Bronchial epithelial cell (primary cell): ENCODE results near the gene EYA2. TPM values are rescaled to one million over a fixed set of nuclear protein-coding genes. Genes with fewer than 3 reads are reported as not detected.

Experiments used
- DNase-seq: peaks from one replicate; pipeline ENCODE4 v3.0.0-alpha.2; 2010; ENCODE audit warnings: low read depth
- FAIRE-seq: peaks from 2 replicates; lab custom pipeline; 2011; peaks lifted over from hg19 to GRCh38; lab: Jason Lieb, UNC
- H3K27me3 ChIP-seq: 2 replicates; pipeline ENCODE4 v1.5.1; 2011; ENCODE audit warnings: low read length; ENCODE audit not compliant: control insufficient read depth, insufficient read depth
- H3K36me3 ChIP-seq: 2 replicates; pipeline ENCODE4 v1.5.1; 2011; ENCODE audit warnings: low read length; ENCODE audit not compliant: control insufficient read depth, insufficient read depth
- H3K4me3 ChIP-seq: 2 replicates; pipeline ENCODE4 v1.5.1; 2011; ENCODE audit warnings: mild to moderate bottlenecking, low read depth, low read length, control low read depth
- total RNA-seq: library from RNA; depleted of rRNA; stranded (reverse); fragments of >200 nt; gene quantifications from 2 replicates; pipeline ENCODE4 v1.2.1, GENCODE V29; 2014
- TF ChIP-seq, protein P1 (sequence below): IDR thresholded peaks from 2 replicates; pipeline ENCODE4 v1.5.1; 2011; ENCODE audit warnings: mild to moderate bottlenecking, moderate library complexity, low read length, control low read depth, inconsistent platforms; ENCODE audit not compliant: insufficient read depth, severe bottlenecking

The EYA2 gene
- total RNA-seq, 1 donor from 2014 or later: 8.4 TPM

DNA sequence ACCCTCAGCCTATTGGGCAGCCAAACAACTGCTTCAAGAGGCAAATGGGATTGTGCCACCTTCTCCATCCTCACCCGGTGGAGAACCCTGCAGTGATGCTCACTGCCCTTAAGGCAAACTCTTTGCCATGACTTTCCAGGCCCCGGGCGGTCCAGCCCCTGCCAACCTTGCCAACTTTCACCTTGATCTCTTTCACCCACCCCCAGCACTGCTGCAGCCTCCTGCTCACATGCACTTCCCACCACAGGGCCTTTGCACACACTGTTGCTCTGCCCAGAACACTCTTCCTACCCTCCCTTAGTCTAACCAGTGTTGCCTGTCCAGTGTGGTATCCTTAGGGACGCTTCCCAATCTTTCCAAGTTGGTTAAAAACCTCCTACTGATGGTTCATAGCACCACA lies 221.1 kb downstream of the EYA2 start:
- H3K27me3 ChIP-seq: no peaks in the 10 kb centered on the region
- TF ChIP-seq, protein P1, sequence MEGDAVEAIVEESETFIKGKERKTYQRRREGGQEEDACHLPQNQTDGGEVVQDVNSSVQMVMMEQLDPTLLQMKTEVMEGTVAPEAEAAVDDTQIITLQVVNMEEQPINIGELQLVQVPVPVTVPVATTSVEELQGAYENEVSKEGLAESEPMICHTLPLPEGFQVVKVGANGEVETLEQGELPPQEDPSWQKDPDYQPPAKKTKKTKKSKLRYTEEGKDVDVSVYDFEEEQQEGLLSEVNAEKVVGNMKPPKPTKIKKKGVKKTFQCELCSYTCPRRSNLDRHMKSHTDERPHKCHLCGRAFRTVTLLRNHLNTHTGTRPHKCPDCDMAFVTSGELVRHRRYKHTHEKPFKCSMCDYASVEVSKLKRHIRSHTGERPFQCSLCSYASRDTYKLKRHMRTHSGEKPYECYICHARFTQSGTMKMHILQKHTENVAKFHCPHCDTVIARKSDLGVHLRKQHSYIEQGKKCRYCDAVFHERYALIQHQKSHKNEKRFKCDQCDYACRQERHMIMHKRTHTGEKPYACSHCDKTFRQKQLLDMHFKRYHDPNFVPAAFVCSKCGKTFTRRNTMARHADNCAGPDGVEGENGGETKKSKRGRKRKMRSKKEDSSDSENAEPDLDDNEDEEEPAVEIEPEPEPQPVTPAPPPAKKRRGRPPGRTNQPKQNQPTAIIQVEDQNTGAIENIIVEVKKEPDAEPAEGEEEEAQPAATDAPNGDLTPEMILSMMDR: no peak
- peaks cover 6% of the 10 kb centered on the region for H3K36me3 ChIP-seq
- DNase-seq (no peak), FAIRE-seq (no peak)
- no peak overlapping the region for H3K4me3 ChIP-seq

DNA sequence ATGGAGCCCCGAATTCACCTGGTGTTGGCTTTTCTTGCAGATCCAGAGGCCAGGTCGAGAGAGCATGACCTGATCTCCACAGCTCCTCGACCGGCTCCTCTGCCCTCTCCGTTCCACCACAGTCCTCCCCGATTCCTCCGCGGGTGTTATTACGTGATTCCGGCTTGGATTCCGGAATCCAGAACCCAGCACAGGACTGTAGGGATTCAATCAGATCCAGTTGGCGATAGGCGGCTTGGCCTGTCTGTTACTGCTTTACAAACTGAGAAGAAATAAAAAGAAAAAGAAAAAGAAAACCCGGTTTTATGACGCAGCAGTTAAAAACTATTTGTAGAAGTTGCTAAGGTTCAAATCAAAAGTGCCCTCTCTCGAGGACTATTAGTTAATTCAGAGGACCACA lies 222.7 kb downstream of the EYA2 start:
- TF ChIP-seq, protein P1: no peak
- FAIRE-seq: no peak
- no peaks in the 10 kb centered on the region for H3K27me3 ChIP-seq

DNA sequence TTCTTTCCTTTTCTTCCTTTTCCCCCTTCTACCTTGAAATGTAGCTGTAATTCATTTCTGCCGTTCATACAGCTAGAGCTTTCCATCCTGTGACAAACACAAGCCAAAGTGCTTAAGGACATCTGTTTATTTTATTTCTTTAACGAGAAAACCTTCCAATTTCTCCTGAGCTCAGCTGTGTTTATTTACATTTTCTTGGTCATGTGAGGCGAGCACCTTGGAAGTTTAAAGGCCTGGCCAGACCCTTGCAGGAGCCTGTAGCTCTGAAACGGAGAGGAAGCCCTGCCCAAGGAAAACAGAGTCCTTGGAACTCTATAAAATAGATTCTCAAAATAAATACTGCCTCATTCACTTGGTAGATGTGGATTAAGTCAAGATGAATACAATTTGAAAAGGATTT lies 223.1 kb downstream of the EYA2 start:
- no peak overlapping the region for H3K4me3 ChIP-seq
- TF ChIP-seq, protein P1: no peak
- DNase-seq: no peak
- FAIRE-seq: no peak
- peaks cover 6% of the 10 kb centered on the region for H3K36me3 ChIP-seq
- H3K27me3 ChIP-seq: no peaks in the 10 kb centered on the region

More for the DNA sequence above, 222.7 kb downstream of the EYA2 start:
- H3K4me3 ChIP-seq: no peak overlapping the region
- no peak for DNase-seq
- H3K36me3 ChIP-seq: peaks cover 6% of the 10 kb centered on the region

DNA sequence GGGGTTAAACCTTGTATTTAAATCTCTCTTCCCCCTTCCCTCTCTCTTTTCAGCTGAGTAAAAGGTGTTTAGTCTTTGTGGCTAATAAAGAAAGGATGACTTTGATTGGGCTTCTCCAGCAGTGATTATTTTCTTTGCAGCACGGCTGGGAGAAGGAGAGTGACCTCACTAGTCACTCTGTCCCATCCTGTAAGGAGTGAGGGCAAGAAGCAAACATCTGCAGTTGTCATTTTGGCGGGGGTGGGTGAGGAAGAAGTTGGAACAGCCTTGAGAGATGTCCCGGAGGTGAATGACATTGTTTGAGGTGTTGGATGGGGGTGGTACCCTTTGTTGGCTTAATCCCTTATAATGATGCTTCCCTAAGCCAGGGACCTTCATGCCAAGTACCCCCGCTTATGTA lies 223.6 kb downstream of the EYA2 start:
- FAIRE-seq: no peak
- DNase-seq: no peak
- no peaks in the 10 kb centered on the region for H3K27me3 ChIP-seq
- H3K4me3 ChIP-seq: no peak overlapping the region
- TF ChIP-seq, protein P1: no peak
- peaks cover 6% of the 10 kb centered on the region for H3K36me3 ChIP-seq

DNA sequence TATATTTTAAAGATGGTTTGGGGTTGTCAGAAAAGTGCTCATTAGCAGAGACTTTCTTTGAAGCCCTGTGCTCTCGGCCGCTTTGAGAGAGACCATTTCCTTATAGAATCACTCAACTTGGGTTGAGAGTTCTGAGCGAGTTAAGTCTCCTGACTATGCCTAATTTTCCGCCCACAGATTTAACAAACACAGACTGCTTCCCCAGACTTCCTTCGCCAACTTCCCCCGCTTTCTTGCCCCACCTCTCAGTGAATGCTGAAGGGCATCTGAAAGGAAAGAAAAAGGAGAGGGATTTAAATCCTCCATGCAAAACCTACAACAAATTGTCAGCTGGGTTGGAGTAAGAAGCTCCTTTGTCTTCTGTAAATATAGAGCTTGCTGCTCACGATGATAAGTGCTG lies 224.0 kb downstream of the EYA2 start:
- DNase-seq (peak; percentile 33), FAIRE-seq (no peak)
- no peaks in the 10 kb centered on the region for H3K27me3 ChIP-seq
- no peak overlapping the region for H3K4me3 ChIP-seq
- TF ChIP-seq, protein P1: no peak
- peaks cover 6% of the 10 kb centered on the region for H3K36me3 ChIP-seq

DNA sequence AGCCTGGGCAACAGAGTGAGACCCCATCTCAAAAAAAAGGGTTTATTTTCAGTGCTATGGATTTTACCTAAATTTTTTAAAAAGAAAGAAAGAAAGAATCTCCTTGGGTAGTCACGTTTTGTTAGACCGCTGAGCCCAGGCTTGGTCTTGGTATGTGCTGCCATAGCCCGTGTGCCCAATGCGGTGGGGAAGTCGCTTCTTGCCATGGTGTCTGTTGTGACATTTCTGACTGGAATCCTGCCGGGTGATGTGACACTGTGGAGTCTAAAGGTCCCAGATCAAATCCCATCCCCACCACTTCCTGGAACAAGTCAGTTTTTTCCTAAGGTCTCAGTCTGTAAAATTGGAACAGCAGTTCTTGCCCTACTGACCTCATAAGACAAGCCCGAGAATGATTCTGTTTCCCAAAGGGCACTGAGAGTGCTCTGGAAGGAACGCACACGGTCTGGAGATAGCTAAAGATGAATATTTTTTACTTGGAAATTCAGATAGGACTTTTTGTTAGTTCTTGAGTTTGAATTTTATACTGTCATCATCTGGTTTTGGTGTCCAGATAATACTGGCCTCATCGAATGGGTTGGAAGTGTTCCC lies 225.8 kb downstream of the EYA2 start:
- Histone ChIP-seq H3K27me3 (no peaks in the 10 kb centered on the region), H3K4me3 (no peak overlapping the region), H3K36me3 (peaks cover 3% of the 10 kb centered on the region)
- FAIRE-seq (no peak), DNase-seq (no peak)
- TF ChIP-seq, protein P1: no peak
